Kidney epithelial cell (primary cell): ENCODE results near the gene CPA1. TPM values are rescaled to one million over a fixed set of nuclear protein-coding genes. Genes with fewer than 3 reads are reported as not detected.

Experiments used
- DNase-seq: peaks from one replicate; pipeline ENCODE4 v3.0.0-alpha.2; 2010; ENCODE audit warnings: low read depth
- H3K27me3 ChIP-seq: 2 replicates; pipeline ENCODE4 v1.6.0; 2011; ENCODE audit warnings: low read length; ENCODE audit not compliant: control insufficient read depth, insufficient read depth
- H3K36me3 ChIP-seq: 2 replicates; pipeline ENCODE4 v1.5.1; 2011; ENCODE audit warnings: low read length; ENCODE audit not compliant: control insufficient read depth, insufficient read depth
- H3K4me3 ChIP-seq: 2 replicates; pipeline ENCODE4 v1.5.1; 2011; ENCODE audit warnings: low read depth, mild to moderate bottlenecking, control low read depth, low read length
- CTCF ChIP-seq: IDR thresholded peaks from 2 replicates; pipeline ENCODE4 v1.5.1; 2011; ENCODE audit warnings: mild to moderate bottlenecking, moderate library complexity, low read length, control low read depth, inconsistent platforms; ENCODE audit not compliant: insufficient read depth, poor library complexity, severe bottlenecking
- total RNA-seq: library from RNA; depleted of rRNA; stranded (reverse); fragments of >200 nt; gene quantifications from 2 replicates; pipeline ENCODE4 v1.2.3, GENCODE V29; 2015

CPA1 gene
- total RNA-seq, 1 donor from 2014 or later: not detected

- no peak for TF ChIP-seq CTCF
- Histone ChIP-seq H3K27me3 (no peaks in the 10 kb centered on the region), H3K4me3 (no peak overlapping the region), H3K36me3 (no peaks in the 10 kb centered on the region)
- DNase-seq: no peak
Measured at GRCh38 chr7:130359276-130359857, 20.9 kb upstream of the CPA1 start.

- DNase-seq: no peak
- TF ChIP-seq CTCF: no peak
- H3K27me3 ChIP-seq: no peaks in the 10 kb centered on the region
- H3K4me3 ChIP-seq: no peak overlapping the region
- H3K36me3 ChIP-seq: no peaks in the 10 kb centered on the region
Measured at GRCh38 chr7:130360518-130360917, 19.8 kb upstream of the CPA1 start.

GRCh38 chr7:130361681-130362080 lies 18.6 kb upstream of the CPA1 start:
- H3K4me3 ChIP-seq: no peak overlapping the region
- H3K36me3 ChIP-seq: no peaks in the 10 kb centered on the region
- no peak for DNase-seq
- no peaks in the 10 kb centered on the region for H3K27me3 ChIP-seq
- no peak for TF ChIP-seq CTCF

GRCh38 chr7:130362251-130362816 lies 18.0 kb upstream of the CPA1 start:
- no peak for TF ChIP-seq CTCF
- DNase-seq: no peak
- Histone ChIP-seq H3K27me3 (no peaks in the 10 kb centered on the region), H3K36me3 (no peaks in the 10 kb centered on the region), H3K4me3 (no peak overlapping the region)

- DNase-seq: peak; percentile 97
- no peak for TF ChIP-seq CTCF
- no peak overlapping the region for H3K4me3 ChIP-seq
- H3K27me3 ChIP-seq: no peaks in the 10 kb centered on the region
- no peaks in the 10 kb centered on the region for H3K36me3 ChIP-seq
Measured at GRCh38 chr7:130363026-130363847, 17.1 kb upstream of the CPA1 start.
